ENCODE measurements around the gene RGS14. TPM values are rescaled to one million over a fixed set of nuclear protein-coding genes. Genes with fewer than 3 reads are reported as not detected.
A peak's percentile ranks its signal among the peaks of the same experiment; 100 is the strongest.

Gene RGS14
- total and polyA plus RNA-seq, 12 donors: 2.2 to 9.6 (median 4.1) TPM

- WGBS, 2 donors: 13 to 27% methylated on average over 1 of the region's 1 CpG
Measured at GRCh38 chr5:177355868-177356168, 1.9 kb upstream of the RGS14 start.

GRCh38 chr5:177356746-177357145, 978 bp upstream of the RGS14 start:
- no peak for DNase-seq
- WGBS, 2 donors: 58 to 71% methylated on average over 3 of the region's 3 CpGs

More at GRCh38 chr5:177355868-177356168, 1.9 kb upstream of the RGS14 start:
- no peak overlapping the region for H3K4me3 ChIP-seq
- peaks cover 0 to 5% (median 0%) of the 10 kb centered on the region in 11 donors for H3K9me3 ChIP-seq
- H3K36me3 ChIP-seq: no peaks in the 10 kb centered on the region
- DNase-seq (no peak), ATAC-seq (no peak)
- no peaks in the 10 kb centered on the region for H3K27me3 ChIP-seq
- no peak for TF ChIP-seq CTCF (IDR thresholded peaks at IDR 0.05)
- H3K4me1 ChIP-seq: peaks cover 0 to 72% (median 20%) of the 10 kb centered on the region in 9 donors
- H3K27ac ChIP-seq: no peak overlapping the region
- intact Hi-C loops (cut with DNase I): no loop called here

GRCh38 chr5:177357146-177357458, 622 bp upstream of the RGS14 start:
- DNase-seq: no peak
- 71 to 79% methylated on average over 5 of the region's 5 CpGs for WGBS, 2 donors
- H3K4me3 ChIP-seq: peak overlapping the region in 1 of 10 donors; percentile 67

More at GRCh38 chr5:177356746-177357145, 978 bp upstream of the RGS14 start:
- Histone ChIP-seq H3K4me3 (no peak overlapping the region), H3K27ac (peak overlapping the region in 1 of 10 donors; percentile 88), H3K27me3 (no peaks in the 10 kb centered on the region), H3K4me1 (peaks cover 0 to 78% (median 18%) of the 10 kb centered on the region in 9 donors), H3K36me3 (no peaks in the 10 kb centered on the region), H3K9me3 (peaks cover 0 to 5% (median 0%) of the 10 kb centered on the region in 11 donors)
- intact Hi-C loops (cut with DNase I): no loop called here
- no peak for ATAC-seq
- no peak for TF ChIP-seq CTCF (IDR thresholded peaks at IDR 0.05)

GRCh38 chr5:177358370-177358819, 671 bp downstream of the RGS14 start:
- peak; percentile 34 to 66 (median 52) for ATAC-seq

More at GRCh38 chr5:177357146-177357458, 622 bp upstream of the RGS14 start:
- peaks cover 0 to 78% (median 18%) of the 10 kb centered on the region in 9 donors for H3K4me1 ChIP-seq
- ATAC-seq: no peak
- peaks cover 0 to 5% (median 0%) of the 10 kb centered on the region in 11 donors for H3K9me3 ChIP-seq
- H3K36me3 ChIP-seq: no peaks in the 10 kb centered on the region
- no peaks in the 10 kb centered on the region for H3K27me3 ChIP-seq
- intact Hi-C loops (cut with DNase I): no loop called here
- H3K27ac ChIP-seq: peak overlapping the region in 1 of 10 donors; percentile 88
- no peak for TF ChIP-seq CTCF (IDR thresholded peaks at IDR 0.05)

More at GRCh38 chr5:177358370-177358819, 671 bp downstream of the RGS14 start:
- no peaks in the 10 kb centered on the region for H3K27me3 ChIP-seq
- TF ChIP-seq CTCF (IDR thresholded peaks at IDR 0.05): no peak
- peaks cover 0 to 5% (median 0%) of the 10 kb centered on the region in 11 donors for H3K9me3 ChIP-seq
- no peaks in the 10 kb centered on the region for H3K36me3 ChIP-seq
- WGBS, 2 donors: 22 to 33% methylated on average over 5 of the region's 5 CpGs
- peak overlapping the region in 6 of 10 donors; percentile 4 to 88 (median 49) for H3K27ac ChIP-seq
- peak overlapping the region in 8 of 10 donors; percentile 12 to 67 (median 39) for H3K4me3 ChIP-seq
- H3K4me1 ChIP-seq: peaks cover 0 to 88% (median 22%) of the 10 kb centered on the region in 9 donors
- no peak for DNase-seq
- intact Hi-C loops (cut with DNase I): no loop called here
